Endometrial microvascular endothelial cells (primary cell): ENCODE measurements around the gene CSTB. TPM values are rescaled to one million over a fixed set of nuclear protein-coding genes. Genes with fewer than 3 reads are reported as not detected.

ENCODE experiments used
- in situ Hi-C: cut with HindIII; loops from 2 replicates; pipeline ENCODE4 v1.10.0; 2017; ENCODE audit warnings: low sequenced_read_pairs, low pct_unique_long_range_greater_than_20kb; ENCODE audit errors: inconsistent ontology term
- total RNA-seq: library from RNA; depleted of rRNA; stranded (reverse); fragments of >200 nt; gene quantifications from one replicate; pipeline ENCODE4 v1.2.3, GENCODE V29; 2015; ENCODE audit errors: inconsistent ontology term

Gene CSTB
- total RNA-seq, 1 donor from 2014 or later: 19.1 TPM

DNA sequence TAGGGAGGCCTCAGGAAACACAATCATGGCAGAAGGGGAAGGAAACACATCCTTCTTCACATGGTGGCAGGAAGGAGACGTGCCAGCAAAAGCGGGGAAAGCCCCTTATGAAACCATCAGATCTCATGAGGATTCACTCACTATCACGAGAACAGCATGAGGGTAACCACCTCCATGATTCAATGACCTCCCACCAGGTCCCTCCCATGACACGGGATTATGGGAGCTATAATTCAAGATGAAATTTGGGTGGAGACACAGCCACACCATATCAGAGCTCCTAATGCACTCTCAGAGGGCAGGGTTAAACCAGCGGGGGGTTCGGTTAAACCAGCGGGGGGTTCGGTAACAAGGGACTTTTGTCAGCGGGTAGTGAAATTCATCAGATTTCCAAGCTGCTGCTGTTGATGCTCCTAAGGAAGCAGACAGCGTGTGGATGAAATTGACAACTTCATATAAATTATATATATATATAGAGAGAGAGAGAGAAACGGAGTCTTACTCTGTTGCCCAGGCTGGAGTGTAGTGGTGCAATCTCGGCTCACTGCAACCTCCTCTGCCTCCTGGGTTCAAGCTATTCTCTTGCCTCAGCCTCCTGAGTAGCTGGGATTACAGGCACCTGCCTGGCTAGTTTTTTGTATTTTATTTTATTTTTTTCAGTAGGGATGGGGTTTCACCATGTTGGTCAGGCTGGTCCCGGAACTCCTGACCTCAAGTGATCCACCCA is 4.2 kb downstream of the CSTB start:
- in situ Hi-C loops: no loop called here

DNA sequence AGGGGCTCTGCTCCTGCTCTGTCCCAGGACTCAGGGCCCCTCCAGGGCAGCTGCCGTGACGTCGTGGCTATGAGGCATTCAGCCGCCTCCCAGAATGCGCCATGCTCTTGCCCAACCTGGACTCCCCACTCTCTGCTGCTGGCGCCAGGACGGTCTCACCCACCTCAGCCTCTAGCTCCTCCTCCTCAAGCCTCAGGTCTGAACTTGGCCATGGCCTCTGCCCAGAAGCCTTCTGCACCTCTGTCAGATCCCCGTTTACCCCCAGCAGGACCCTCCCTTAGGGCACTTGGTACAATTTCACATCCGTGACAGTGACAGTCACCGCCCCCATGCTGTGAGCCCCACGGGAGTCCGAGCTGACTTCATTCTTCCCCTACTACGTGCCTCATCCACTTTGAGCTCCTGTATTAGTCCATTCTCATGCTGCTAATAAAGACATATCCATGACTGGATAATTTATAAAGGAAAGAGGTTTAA is 4.9 kb downstream of the CSTB start:
- in situ Hi-C loops: no loop called here

DNA sequence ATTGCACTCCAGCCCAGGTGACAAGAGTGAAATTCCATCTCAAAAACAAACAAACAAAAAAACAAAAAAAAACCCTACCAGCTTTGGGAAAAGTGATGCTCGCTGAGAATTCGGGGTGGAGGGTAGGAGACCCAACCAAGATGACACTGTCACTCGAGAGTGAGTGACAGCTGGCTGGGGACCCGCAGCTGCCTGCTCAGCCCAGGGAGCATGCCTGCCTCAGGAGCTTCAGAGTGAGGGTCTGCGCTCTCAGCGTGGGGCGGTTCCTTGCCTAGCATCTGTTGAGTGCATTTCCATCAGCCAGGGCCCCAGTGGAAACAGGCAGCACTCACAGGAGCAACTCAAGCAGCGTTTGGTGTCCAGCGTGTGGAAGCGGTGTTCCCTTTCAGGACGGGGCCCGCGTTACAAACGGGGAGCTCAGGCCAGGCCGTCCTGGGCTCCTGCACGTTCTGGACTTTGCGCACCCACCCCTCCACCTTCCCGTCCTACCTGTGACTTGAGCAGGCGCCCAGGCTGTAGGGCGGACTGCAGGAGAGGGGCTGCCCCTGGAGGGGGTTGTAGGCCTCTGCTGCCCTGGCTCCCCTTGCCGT is 5.9 kb downstream of the CSTB start:
- in situ Hi-C loops: no loop called here

DNA sequence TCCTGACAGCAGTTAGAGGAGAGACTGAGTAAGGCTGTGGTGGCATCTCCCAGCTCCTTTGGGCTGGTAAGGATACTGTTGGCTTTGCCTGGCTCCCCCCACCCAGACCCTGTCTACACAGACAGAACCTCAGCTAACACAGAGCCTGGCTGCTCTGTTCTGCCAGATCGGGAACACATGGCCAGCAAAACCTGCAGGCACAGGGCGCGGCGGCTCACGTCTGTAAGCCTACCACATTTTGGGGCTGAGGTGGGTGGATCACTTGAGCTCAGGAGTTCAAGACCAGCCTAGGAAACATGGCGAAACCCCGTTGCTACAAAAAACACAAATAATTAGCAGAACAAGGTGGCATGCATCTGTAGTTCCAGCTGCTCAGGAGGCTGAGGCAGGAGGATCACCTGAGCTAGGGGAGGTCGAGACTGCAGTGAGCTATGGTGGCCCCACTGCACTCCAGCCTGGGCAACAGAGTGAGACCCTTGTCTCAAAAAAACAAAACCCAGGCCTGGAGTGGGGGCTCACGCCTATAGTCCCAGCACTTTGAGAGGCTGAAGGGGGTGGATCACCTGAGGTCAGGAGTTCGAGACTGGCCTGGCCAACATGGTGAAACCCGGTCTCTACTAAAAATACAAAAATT is 6.7 kb downstream of the CSTB start:
- in situ Hi-C loops: no loop called here

DNA sequence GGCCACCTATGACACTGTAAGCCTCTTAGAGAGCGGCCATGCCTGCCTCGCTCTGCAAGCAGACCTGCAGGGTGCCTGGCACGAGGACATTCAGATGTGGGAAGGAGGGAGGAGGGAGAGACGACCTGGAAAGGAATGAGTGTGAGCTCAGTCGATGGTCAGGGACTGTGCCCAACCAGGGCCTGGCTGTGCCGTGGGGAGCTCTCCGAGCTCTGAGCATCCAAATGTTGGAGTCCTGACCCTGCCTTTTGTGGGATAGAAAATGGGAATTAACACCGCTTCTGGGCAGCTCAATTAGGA is 7.3 kb downstream of the CSTB start:
- in situ Hi-C loops: no loop called here

DNA sequence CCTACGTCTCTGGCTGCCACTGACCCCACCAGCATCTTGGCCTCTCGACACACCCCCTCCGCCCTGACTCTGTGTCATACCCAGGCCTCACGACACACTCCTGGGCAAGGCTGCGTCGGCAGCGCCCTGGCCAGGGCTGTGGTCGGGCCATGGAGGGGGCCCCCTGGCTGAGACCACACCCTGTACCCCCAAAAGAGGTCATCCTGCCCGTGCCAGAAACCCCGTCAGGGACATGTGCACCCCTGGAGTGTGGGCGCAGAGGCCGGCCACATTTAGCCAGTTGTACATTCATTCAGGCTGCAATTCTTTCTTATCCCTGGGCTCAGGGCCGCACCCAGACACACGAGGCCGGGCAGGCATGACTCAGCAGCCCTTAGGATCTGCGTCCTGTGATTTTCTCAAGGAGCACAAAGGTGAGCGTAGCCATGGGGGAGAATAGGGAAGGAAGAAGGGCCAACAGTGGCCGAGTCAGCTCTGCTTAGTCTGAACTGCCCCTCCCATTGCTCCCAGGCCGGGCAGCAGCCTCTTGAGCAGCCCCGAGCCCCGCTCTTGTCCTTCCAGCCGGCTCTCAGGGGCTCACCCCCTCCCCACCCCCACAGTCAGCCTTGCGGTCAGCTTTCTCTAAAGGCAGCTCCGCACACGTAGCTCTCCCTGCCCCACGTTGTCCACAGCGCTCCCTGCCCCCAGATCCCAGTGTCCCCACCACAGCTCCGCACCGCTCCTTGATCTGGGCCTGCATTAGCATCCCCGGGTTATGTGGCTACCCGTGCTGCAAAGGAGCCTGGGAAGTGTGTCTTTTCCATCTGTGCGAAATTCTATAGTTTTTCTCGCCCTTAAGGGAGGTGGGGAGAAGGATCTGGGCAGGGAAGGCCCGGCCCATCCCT is 7.9 kb downstream of the CSTB start:
- in situ Hi-C loops: no loop called here

DNA sequence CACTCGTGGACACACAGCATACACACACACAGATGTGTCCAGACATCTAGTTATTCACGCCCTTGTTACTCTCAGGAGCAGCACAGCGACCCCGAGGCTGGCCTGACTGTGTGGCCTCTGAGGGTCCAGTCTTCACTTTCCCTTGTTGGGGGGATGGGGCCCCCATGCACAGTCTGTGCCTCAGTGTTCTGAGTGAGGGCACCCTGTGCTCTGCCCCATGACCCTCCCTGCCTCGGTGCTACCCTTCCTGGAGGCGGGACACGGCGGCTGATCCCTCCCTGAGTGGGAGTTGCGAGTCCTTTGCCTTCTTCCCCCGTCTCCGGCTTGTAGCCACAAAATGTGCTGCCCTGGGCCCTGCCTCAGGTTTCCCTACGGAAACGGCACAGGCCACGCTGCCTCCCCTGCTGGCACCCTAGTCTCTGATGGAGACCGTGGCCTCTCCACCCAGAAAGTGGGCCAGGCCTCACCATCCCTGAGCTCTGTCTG is 8.6 kb downstream of the CSTB start:
- in situ Hi-C loops: no loop called here

DNA sequence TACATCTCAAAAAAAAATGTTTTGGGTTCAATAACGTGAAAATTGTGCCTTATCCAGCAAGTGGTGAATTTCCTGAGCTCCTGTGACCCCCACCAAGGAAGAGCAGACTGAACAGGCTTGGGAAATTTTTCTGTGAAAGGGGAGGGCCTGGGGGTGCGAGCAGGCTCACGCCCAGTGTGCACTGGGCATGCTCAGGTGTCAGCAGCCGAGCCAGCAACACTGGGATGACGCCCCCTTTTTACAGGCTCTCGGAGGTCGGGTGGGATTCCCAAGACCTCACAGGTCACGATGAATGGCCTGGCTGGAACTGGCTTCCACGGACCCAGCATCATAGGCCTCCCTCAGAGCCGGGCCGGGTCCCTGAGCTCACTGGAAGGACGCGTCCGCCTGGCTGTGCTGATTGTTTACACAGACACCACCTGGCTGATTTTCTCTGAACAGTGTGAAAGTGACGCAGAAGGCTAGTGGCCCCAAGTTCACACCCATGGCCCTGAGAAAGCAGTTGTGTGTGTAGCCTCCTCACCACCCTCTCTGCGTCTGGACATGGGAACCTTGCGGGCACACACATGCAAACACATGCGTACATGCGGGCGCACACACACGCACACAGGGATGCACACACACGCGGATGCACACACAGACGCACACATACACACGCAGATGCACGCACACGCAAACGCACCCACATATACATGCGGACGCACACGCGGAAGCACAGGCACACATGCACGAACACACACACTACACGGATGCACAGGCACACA is 9.2 kb downstream of the CSTB start:
- in situ Hi-C loops: no loop called here

DNA sequence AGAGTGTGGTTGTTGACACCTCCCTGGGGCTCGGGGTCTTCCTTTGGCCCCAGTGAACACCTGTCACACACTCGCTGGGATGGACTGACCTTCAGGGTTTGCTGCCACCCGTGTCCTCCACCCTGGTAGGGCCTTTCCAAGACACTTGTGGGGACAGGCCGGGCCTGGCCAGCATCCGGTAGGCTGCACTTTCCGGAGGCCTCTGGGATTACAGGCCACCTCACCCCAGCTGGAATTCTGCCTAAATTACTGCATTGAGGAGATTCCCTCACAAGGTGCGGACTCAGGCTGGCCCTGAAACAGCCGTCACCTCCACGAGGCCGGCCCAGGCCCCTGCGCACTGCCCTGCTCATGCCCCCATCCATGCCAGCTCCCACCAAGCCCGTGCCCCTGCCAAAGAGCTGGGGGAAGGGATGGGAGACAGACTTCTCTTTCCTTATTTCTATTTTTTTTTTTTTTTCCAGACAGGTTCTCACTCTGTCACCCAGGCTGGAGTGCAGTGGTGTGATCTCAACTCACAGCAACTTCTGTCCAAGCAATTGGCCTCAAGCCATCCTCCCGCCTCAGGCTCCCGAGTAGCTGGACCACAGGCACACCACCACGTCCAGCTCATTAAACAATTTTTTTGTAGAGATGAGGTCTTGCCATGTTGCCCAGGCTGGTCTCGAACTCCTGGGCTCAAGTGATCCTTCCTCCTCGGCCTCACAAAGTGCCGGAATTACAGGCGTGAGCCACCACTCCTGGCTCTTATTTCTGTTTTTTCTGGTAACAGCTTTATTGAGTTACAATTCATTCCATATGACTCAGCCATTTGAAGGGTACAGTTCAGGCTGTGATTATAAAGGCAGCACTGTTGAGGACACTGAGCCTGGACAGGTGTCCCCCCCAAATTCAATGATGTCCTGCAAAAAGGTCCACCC is 11.3 kb downstream of the CSTB start:
- in situ Hi-C loops: no loop called here

DNA sequence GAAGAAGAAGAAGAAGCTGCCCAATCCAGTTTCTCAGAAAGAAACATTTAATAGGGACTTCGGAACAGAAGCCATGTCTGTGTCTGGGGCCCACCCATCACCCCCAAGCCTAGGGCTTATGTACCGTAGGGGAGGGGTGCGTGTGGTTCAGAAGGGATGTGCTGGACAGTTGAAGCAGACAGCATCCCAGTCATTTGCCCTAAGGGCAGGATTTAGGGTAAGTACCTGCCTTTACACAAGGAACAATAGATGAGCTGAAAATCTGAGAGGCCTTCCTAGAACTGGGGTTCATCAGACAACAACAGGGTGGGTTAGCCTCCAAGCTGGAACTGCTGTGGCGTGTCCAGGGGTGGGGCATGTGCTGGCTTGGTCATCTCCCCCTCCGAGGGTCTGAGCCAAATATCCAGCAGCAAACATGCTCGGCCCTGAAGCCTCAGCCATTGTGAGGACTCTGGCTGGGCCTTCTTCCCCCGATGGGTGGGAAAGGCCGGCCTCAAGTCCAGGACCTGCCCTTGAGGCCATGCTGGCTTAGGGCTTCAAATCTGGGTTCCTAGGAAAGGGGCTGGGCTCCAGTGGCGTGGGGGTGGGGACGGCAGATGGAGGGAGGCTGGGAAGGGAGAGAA is 12.1 kb downstream of the CSTB start:
- in situ Hi-C loops: no loop called here

DNA sequence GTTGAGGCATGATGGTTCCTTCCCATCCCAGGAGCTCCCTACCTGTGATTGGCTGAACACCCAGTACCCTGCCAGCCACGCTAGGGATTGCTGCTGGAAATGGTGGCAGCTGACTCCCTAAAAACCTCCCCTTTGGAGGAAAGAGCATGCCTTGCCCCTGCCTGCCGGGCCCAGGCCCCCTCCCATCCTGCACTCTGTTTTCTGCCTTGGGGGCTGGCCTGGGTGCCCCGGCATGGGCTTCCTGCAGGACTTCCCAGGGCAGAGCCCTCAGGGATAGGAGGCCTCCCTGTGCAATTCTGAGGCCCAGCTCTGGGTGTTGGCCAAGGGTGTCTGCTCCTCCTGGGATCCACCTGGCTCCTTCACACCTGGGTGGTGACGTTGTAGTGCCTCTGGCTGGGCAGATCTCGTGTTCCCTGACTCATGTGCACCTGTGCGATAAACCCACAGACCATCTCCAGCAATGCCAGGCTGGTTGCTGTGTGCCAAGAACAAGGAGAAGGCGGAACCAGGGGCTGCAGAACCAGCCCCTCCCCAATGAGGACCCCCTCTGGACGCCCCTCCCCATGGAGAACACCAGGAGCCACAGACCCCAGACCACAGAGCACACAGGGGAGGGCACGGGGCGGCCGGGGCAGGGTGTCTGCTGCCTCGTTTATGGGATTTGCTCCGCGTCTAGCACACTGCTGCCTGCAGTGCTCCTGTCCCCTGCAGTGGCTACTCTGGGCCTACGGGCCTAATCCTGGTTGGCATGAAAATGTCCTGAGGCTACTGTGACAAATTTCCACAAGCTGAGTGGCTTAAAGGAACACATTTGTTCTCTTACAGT is 13.6 kb downstream of the CSTB start:
- in situ Hi-C loops: no loop called here

DNA sequence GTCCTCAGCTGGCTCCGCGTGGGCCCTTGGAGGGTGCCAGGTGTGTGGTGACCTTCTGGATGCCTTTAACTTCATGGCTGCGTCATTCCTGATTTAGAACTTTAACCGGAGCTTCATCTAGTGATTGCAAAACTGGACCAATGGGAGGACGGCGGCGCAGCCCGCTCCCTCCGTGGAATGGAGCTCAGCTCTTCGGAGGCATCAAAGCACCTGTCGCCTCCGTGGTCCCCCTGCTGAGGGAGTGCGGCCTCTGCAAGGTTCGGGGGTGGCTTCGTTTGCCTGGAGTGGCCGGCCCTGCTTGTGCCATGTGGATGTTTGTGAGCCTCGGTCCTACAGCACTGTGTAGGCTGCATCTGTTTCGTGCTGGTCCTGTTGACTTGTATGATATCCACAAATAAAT is 14.2 kb downstream of the CSTB start:
- in situ Hi-C loops: no loop called here

DNA sequence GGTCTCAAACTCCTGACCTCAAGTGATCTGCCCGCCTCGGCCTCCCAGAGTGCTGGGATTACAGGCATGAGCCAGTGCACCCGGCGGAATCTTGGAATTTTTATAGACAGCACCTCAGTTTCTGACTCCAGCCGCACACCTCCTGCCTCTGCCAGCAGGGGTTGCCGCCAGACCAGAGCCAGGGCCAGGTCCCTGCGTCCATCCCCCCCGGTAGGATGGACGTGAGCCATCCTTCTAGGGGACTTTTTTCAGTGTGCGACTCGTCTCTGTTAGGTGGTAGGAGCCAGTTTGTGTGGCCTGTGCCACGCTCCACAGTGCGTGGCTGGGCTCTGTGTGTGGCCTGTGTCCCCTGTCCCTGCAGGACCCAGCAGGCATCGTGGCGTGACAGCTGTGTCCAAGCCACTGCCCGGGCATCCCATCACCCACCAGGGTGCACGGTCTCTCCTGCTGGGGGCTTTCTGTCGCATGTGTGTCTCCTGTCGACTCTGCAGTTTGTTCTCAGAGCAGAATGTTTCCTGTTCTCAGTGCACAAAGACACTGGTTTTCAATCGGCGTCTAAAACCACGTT is 15.6 kb downstream of the CSTB start:
- in situ Hi-C loops: no loop called here

DNA sequence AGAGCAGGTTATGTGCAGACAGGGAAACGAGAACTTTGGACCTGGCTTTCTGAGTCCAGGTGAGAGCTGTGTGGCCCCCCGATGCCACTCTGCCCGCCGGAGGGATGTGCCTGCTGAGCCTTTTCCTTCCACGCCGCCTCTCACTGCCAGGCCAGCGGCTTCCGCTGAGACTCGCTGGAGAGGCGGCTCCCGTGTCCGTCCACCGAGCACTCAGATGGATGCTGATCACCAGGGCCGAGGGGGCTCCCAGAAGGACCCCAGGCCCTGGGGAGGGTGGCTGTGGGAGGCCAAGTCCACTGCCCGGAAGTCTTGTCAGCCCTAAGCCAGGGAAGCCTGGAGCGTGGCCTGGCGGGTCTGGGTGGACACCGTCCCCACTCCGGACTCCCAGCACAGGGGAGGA is 16.5 kb downstream of the CSTB start:
- in situ Hi-C loops: no loop called here

DNA sequence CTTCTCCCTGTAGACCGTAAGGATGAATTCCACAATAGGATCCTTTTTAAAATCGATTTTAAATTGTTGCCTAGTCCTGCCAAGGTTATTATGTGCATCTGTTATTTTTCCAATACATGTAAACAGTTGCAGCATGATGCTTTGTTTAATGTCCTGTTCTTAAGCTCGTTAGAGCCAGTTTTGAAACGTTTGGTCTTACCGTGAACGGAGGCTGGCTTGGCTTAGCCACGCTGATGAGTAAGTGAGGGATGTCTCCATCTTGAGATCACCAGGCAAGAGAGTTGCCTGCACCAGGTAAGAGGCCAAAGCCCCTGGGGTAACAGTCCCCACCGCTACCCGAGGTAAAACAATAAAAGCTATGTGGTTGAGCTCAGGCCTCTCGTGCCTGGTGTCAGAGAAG is 17.3 kb downstream of the CSTB start:
- in situ Hi-C loops: no loop called here

DNA sequence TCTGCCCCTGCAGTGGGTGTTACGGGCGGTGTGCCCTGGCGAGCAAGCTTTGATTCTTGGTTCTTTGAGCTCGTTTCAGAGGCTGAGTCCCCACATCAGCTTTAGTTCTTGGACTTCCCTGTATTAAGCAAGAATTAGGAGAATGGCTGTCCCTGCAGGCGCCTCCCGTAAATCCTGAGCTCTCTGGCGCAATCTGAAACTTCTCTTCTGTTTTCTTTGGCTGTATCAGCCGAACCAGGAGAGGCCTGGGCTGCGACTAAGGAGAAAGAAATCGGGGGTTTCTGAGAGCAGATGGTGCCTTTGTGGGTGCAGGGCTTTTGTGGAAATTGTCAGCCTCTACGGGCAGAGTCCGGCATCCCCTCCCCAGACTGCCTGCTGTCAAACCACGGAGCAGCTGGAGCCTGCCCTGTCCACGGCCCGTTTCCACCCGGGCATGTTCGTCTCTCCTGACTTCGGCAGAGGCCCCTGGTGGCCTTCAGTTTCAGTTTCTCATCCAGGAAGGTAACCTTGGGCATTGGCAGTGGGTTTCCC is 17.9 kb downstream of the CSTB start:
- in situ Hi-C loops: no loop called here
